ENCODE measurements around the gene RSPO1. TPM values are rescaled to one million over a fixed set of nuclear protein-coding genes. Genes with fewer than 3 reads are reported as not detected.
A peak's percentile ranks its signal among the peaks of the same experiment; 100 is the strongest.

Gene RSPO1
- total and polyA plus RNA-seq, 10 of the 15 experiments (the other 5 are each of a cell fraction or from before 2014, with no cell fraction given): not detected

DNA sequence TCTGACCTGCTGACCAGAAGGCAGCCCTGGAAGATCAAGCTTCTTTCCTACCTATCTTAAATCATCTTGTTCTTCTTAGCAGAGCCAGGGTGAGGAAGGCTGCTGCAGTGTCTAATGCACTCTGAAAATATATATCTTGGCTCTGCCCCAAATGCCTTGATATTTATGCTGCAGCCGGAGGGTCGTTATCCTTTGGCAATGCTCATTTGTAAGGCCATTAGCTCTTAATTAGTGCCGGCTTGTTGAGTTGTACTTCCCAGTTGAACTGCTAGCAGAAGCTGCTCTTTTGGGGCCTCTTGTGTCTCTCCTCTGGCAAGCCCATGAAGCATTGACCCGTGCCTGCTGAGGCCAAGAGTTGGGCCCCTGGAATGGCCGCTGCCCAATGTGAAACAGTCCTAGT lies 34.8 kb downstream of the RSPO1 start (continued):
- TF ChIP-seq JUNB (IDR thresholded peaks at IDR 0.05) (no peak), ZNF217 (IDR thresholded peaks at IDR 0.05) (no peak)
- TF ChIP-seq, protein P1, sequence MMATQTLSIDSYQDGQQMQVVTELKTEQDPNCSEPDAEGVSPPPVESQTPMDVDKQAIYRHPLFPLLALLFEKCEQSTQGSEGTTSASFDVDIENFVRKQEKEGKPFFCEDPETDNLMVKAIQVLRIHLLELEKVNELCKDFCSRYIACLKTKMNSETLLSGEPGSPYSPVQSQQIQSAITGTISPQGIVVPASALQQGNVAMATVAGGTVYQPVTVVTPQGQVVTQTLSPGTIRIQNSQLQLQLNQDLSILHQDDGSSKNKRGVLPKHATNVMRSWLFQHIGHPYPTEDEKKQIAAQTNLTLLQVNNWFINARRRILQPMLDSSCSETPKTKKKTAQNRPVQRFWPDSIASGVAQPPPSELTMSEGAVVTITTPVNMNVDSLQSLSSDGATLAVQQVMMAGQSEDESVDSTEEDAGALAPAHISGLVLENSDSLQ (IDR thresholded peaks at IDR 0.05): no peak

DNA sequence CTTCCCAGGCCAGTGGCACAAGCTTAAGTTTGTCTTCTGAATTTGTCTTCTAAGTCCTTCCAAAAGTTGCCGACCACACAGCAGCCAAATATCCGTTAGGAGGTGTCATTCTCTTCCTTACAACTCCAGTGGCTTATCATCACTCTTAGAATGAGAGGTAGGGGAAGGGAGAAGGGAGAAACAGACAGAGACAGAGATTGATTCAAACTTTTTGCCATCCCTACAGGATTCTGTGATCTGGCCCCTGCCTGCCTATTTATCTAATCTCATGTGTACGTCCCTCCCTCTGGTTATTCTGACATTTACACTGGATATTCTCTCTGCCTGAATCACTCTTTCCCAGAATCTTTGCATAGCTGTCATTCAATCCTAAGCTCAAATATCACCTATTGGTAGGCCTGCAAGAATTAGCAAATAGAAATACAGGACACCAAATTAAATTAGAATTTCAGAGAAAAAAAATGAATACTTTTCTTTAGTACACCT lies 38.5 kb downstream of the RSPO1 start:
- 2% methylated on average over 3 of the region's 3 CpGs for WGBS (ENCODE audit: insufficient coverage, insufficient replicate concordance, low lambda C conversion rate, missing lambda C conversion rate)
- ATAC-seq (no peak), FAIRE-seq (no peak), DNase-seq (ENCODE audit: low read depth, low spot score) (no peak)
- no peaks in the 10 kb centered on the region for H3K9me3 ChIP-seq (replicated peaks; ENCODE audit: control insufficient read depth, insufficient read depth, low read length)
- H3K9ac ChIP-seq (ENCODE audit: control insufficient read depth, insufficient read depth, low read length): no peak overlapping the region
- no peaks in the 10 kb centered on the region for H3K27me3 ChIP-seq (replicated peaks in 1 of 2; ENCODE audit: control insufficient read depth in 2 of 2, insufficient read depth in 2 of 2, low read length in 1 of 2)
- H3K27ac ChIP-seq (ENCODE audit: control insufficient read depth, insufficient read depth): no peak overlapping the region
- CTCF ChIA-PET: interaction anchor here (0.8 to 17.5 kb wide), 4 partner anchors 87 to 145 kb away, joined by 3 to 521 read pairs (median 4); partner anchors contain the start of gene CDCA8
- intact Hi-C loops (cut with micrococcal nuclease; ENCODE audit: unreplicated experiment) (loop anchor here (5.0 kb wide), 1 partner anchor 124 kb away; the partner anchor contains the start of gene ZC3H12A), in situ Hi-C loops (cut with MboI) (loop anchor here (25.0 kb wide), 1 partner anchor 391 kb away; the partner anchor contains the start of gene SF3A3)
- SMC1A ChIA-PET (ENCODE audit: uncharacterized antibody, unreplicated experiment): interaction anchor here (1.1 to 14.3 kb wide), 2 partner anchors 84 to 93 kb away, joined by 6 to 245 read pairs; no protein-coding TSS in a partner anchor
- peak overlapping the region; percentile 77; the same call in 1 of the 2 replicates for H3K4me3 ChIP-seq
- TF ChIP-seq BACH1 (IDR thresholded peaks at IDR 0.05; ENCODE audit: borderline replicate concordance): no peak
- no peak for TF ChIP-seq IRF4 (IDR thresholded peaks at IDR 0.05; ENCODE audit: low read depth, low read length)
- no peak for TF ChIP-seq CBX5 (IDR thresholded peaks at IDR 0.05; ENCODE audit: low read depth)
- TF ChIP-seq, protein P2, sequence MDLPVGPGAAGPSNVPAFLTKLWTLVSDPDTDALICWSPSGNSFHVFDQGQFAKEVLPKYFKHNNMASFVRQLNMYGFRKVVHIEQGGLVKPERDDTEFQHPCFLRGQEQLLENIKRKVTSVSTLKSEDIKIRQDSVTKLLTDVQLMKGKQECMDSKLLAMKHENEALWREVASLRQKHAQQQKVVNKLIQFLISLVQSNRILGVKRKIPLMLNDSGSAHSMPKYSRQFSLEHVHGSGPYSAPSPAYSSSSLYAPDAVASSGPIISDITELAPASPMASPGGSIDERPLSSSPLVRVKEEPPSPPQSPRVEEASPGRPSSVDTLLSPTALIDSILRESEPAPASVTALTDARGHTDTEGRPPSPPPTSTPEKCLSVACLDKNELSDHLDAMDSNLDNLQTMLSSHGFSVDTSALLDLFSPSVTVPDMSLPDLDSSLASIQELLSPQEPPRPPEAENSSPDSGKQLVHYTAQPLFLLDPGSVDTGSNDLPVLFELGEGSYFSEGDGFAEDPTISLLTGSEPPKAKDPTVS (IDR thresholded peaks at IDR 0.05; ENCODE audit: low read depth, low read length): no peak
- TF ChIP-seq, protein P3, sequence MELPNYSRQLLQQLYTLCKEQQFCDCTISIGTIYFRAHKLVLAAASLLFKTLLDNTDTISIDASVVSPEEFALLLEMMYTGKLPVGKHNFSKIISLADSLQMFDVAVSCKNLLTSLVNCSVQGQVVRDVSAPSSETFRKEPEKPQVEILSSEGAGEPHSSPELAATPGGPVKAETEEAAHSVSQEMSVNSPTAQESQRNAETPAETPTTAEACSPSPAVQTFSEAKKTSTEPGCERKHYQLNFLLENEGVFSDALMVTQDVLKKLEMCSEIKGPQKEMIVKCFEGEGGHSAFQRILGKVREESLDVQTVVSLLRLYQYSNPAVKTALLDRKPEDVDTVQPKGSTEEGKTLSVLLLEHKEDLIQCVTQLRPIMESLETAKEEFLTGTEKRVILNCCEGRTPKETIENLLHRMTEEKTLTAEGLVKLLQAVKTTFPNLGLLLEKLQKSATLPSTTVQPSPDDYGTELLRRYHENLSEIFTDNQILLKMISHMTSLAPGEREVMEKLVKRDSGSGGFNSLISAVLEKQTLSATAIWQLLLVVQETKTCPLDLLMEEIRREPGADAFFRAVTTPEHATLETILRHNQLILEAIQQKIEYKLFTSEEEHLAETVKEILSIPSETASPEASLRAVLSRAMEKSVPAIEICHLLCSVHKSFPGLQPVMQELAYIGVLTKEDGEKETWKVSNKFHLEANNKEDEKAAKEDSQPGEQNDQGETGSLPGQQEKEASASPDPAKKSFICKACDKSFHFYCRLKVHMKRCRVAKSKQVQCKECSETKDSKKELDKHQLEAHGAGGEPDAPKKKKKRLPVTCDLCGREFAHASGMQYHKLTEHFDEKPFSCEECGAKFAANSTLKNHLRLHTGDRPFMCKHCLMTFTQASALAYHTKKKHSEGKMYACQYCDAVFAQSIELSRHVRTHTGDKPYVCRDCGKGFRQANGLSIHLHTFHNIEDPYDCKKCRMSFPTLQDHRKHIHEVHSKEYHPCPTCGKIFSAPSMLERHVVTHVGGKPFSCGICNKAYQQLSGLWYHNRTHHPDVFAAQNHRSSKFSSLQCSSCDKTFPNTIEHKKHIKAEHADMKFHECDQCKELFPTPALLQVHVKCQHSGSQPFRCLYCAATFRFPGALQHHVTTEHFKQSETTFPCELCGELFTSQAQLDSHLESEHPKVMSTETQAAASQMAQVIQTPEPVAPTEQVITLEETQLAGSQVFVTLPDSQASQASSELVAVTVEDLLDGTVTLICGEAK (IDR thresholded peaks at IDR 0.05; ENCODE audit: borderline replicate concordance): no peak
- 0 out of 2 replicates have a peak, but pooled peaks have one; percentile 52 for TF ChIP-seq BMI1 (IDR thresholded peaks at IDR 0.05; ENCODE audit: borderline replicate concordance)
- no peak for TF ChIP-seq MEF2B (IDR thresholded peaks at IDR 0.05; ENCODE audit: partially characterized antibody, poor library complexity, severe bottlenecking)
- no peak for TF ChIP-seq POU2F2 (IDR thresholded peaks at IDR 0.05; ENCODE audit: borderline replicate concordance, low read depth, low read length)
- H3K4me2 ChIP-seq (ENCODE audit: control insufficient read depth, insufficient read depth): peak overlapping the region; percentile 82
- RAD21 ChIA-PET (ENCODE audit: unreplicated experiment): interaction anchor here (0.6 to 1.5 kb wide), 6 partner anchors 42 to 109 kb away, joined by 3 to 6 read pairs (median 3); partner anchors contain the start of genes CDCA8, MEAF6 and SNIP1
- peaks cover 0 to 10% of the 10 kb centered on the region in 2 experiments; a peak in 2 of 4 replicates for H3K36me3 ChIP-seq (ENCODE audit: control insufficient read depth in 2 of 2, insufficient read depth in 2 of 2, low read length in 1 of 2)
- peak overlapping the region; percentile 77 for H2AFZ ChIP-seq (ENCODE audit: control insufficient read depth, low read depth, low read length)
- no peaks in the 10 kb centered on the region for H4K20me1 ChIP-seq (ENCODE audit: control insufficient read depth, insufficient read depth)
- POLR2A ChIA-PET: interaction anchor here (0.6 to 2.1 kb wide), 4 partner anchors 51 to 121 kb away, joined by 3 to 6 read pairs (median 4); a partner anchor contains a TSS
- H3K79me2 ChIP-seq (ENCODE audit: control insufficient read depth, insufficient read depth, low read length): peaks cover 28% of the 10 kb centered on the region
- H3K4me1 ChIP-seq (ENCODE audit: control insufficient read depth, insufficient read depth, low read length): peaks cover 7% of the 10 kb centered on the region
- no TSS peak for BruUV-seq (replicated peaks)
